Muscle of leg (tissue), 11 donors: Measurements from ENCODE around the gene DRICH1. TPM values are rescaled to one million over a fixed set of nuclear protein-coding genes. Genes with fewer than 3 reads are reported as not detected.
"Not testable (repeated sequence)": the region's sequence is repeated elsewhere in the genome, so short reads cannot be mapped to it uniquely, and the experiment has no call there.

Experiments
- DNase-seq: peaks from one replicate; pipeline ENCODE4 v3.0.0; 2013
- H3K27ac ChIP-seq: one replicate; pipeline ENCODE4 v1.5.1; 2013; ENCODE audit warnings: mild to moderate bottlenecking, low read length, control low read depth
- H3K27me3 ChIP-seq: one replicate; pipeline ENCODE4 v1.6.1; 2013; ENCODE audit warnings: low read length; ENCODE audit not compliant: control insufficient read depth, insufficient read depth
- H3K36me3 ChIP-seq: one replicate; pipeline ENCODE4 v1.6.1; 2013; ENCODE audit warnings: low read length; ENCODE audit not compliant: control insufficient read depth, insufficient read depth
- H3K4me1 ChIP-seq: one replicate; pipeline ENCODE4 v1.6.1; 2013; ENCODE audit warnings: low read length; ENCODE audit not compliant: control insufficient read depth, insufficient read depth
- H3K4me3 ChIP-seq: one replicate; pipeline ENCODE4 v1.5.1; 2013; ENCODE audit warnings: low read length, control low read depth
- H3K9me3 ChIP-seq: replicated peaks from 2 replicates; pipeline ENCODE4 v1.6.1; 2013; ENCODE audit warnings: low read depth, low read length; ENCODE audit not compliant: control insufficient read depth
- WGBS: methylation state at CpG from one replicate; pipeline ENCODE4 v1.1.5; 2013; ENCODE audit warnings: missing lambda C conversion rate; ENCODE audit not compliant: insufficient coverage; 5-methylcytosine and 5-hydroxymethylcytosine counted together
- polyA plus RNA-seq, 8 donors: library from polyadenylated mRNA; unstranded; fragments of 120-200 nt; gene quantifications; one replicate each; pipeline versions ENCODE4 v1.2.1 to v1.2.3, GENCODE V29; 2013; ENCODE audit warnings: inconsistent platforms in 1 of 8, low replicate concordance in 1 of 8; ENCODE audit not compliant: insufficient read length in 8 of 8, insufficient read depth in 1 of 8
- total RNA-seq: library from RNA; stranded (reverse); fragments of 120-200 nt; gene quantifications from one replicate; pipeline ENCODE4 v1.2.4, GENCODE V29; 2013

Gene DRICH1
- total and polyA plus RNA-seq, 9 donors = 0.43 to 1.1 (median 0.49) TPM

- not testable (repeated sequence) for H3K4me1 ChIP-seq, DNase-seq, H3K27me3 ChIP-seq, H3K4me3 ChIP-seq, H3K9me3 ChIP-seq, H3K36me3 ChIP-seq, H3K27ac ChIP-seq
- WGBS = 80% methylated on average over 1 of the region's 7 CpGs
Measured at GRCh38 chr22:23597576-23598268, 34.4 kb downstream of the DRICH1 start.

GRCh38 chr22:23595904-23596303, 36.2 kb downstream of the DRICH1 start:
- H3K27ac ChIP-seq, H3K36me3 ChIP-seq, H3K4me1 ChIP-seq, H3K9me3 ChIP-seq, H3K4me3 ChIP-seq, H3K27me3 ChIP-seq, DNase-seq: not testable (repeated sequence)
- WGBS = 47% methylated on average over 6 of the region's 6 CpGs

DNA sequence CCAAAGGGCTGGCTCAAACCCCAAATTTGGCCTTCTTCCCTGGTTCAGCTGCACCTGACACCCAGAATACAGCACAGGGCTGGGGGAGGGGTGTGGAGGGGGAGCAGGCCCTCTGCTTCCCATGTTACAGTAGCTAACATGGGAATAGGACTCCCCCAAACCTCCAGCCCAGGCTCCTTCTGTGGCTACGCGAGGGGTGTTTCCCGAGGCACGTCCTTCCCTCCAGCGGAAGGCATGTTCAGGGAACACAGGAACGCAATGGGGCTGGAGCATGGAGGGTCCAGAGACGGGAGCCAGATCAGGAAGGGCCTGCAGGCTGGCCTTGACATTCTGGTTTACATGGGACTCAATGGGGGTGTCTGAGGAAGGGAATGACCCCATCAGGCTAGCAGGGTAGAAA, 40.3 kb downstream of the DRICH1 start:
- H3K27ac ChIP-seq = no peak overlapping the region
- DNase-seq = no peak
- 87% methylated on average over 7 of the region's 7 CpGs for WGBS

DNA sequence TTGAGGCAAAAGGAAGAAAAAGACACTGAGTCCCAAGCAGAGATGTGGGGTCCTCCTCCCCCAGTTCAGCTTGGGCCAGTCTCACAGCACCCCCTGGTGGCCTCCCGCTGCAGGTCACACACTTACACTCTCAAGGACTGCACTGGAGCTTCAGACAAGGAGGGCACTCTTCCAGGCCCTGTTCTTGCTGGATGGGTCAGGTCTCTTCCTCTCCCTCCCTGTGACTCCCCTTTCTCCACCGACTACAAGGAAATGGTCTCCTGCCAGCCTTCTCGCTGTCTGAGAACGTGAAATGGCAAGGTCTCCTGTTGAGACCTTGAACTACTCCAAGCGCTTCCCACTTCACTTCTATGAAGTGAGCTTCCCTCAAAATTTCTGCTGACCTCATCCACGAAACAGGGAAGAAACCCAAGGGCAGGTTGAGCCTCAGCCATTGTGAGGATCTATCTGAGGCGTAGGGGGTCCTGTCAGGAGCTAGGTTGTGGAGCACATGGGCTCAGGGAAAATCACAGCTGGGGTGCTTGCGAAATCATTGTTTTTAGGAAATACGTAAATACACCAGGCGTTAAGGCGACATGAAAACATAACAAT, 40.8 kb downstream of the DRICH1 start:
- Histone ChIP-seq H3K4me3 (no peak overlapping the region), H3K9me3 (no peaks in the 10 kb centered on the region), H3K27me3 (no peaks in the 10 kb centered on the region), H3K36me3 (no peaks in the 10 kb centered on the region), H3K4me1 (no peaks in the 10 kb centered on the region), H3K27ac (no peak overlapping the region)
- WGBS = 41% methylated on average over 9 of the region's 11 CpGs
- DNase-seq = peak; percentile 60

More for the DNA sequence above, 40.3 kb downstream of the DRICH1 start:
- no peaks in the 10 kb centered on the region for H3K9me3 ChIP-seq
- no peak overlapping the region for H3K4me3 ChIP-seq
- no peaks in the 10 kb centered on the region for H3K27me3 ChIP-seq
- H3K4me1 ChIP-seq = no peaks in the 10 kb centered on the region
- no peaks in the 10 kb centered on the region for H3K36me3 ChIP-seq

GRCh38 chr22:23583836-23584235, 48.3 kb downstream of the DRICH1 start:
- no peak for DNase-seq
- Histone ChIP-seq H3K27me3 (peaks cover 2% of the 10 kb centered on the region), H3K36me3 (no peaks in the 10 kb centered on the region), H3K27ac (no peak overlapping the region), H3K4me1 (no peaks in the 10 kb centered on the region), H3K4me3 (no peak overlapping the region), H3K9me3 (no peaks in the 10 kb centered on the region)
- WGBS = 70% methylated on average over 3 of the region's 6 CpGs

DNA sequence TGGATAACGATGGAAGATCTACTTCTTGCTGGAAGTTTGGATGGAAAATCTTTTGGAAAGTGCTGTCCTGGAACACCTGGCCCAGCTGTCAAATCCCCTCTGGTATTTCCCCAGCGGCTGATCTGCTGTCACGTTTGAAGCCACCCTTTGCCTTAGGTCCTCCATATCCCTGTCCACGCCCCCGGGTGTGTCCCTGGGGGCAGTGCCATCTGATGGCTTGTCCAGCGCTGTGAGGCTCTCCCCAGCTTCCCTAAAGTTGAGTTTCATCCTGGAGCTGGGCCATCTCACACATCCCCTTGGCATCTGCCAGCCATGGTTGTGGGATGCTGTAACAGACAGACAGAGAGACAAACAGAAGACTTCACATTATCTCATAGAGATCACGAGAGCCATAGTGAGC, 49.0 kb downstream of the DRICH1 start:
- no peaks in the 10 kb centered on the region for H3K4me1 ChIP-seq
- no peak for DNase-seq
- no peaks in the 10 kb centered on the region for H3K36me3 ChIP-seq
- peaks cover 2% of the 10 kb centered on the region for H3K27me3 ChIP-seq
- H3K9me3 ChIP-seq = no peaks in the 10 kb centered on the region
- H3K27ac ChIP-seq = no peak overlapping the region
- no peak overlapping the region for H3K4me3 ChIP-seq
- 52% methylated on average over 5 of the region's 7 CpGs for WGBS

- Histone ChIP-seq H3K27ac (no peak overlapping the region), H3K36me3 (no peaks in the 10 kb centered on the region), H3K9me3 (no peaks in the 10 kb centered on the region), H3K4me3 (no peak overlapping the region), H3K4me1 (no peaks in the 10 kb centered on the region), H3K27me3 (peaks cover 2% of the 10 kb centered on the region)
- no peak for DNase-seq
- WGBS = 20% methylated on average over 1 of the region's 8 CpGs
Measured at GRCh38 chr22:23581260-23581650, 50.9 kb downstream of the DRICH1 start.

- H3K27me3 ChIP-seq = peaks cover 2% of the 10 kb centered on the region
- no peak overlapping the region for H3K27ac ChIP-seq
- H3K9me3 ChIP-seq = no peaks in the 10 kb centered on the region
- no peak for DNase-seq
- WGBS = 100% methylated on average over 1 of the region's 11 CpGs
- no peaks in the 10 kb centered on the region for H3K4me1 ChIP-seq
- no peak overlapping the region for H3K4me3 ChIP-seq
- H3K36me3 ChIP-seq = no peaks in the 10 kb centered on the region
Measured at GRCh38 chr22:23580576-23581259, 51.4 kb downstream of the DRICH1 start.

DNA sequence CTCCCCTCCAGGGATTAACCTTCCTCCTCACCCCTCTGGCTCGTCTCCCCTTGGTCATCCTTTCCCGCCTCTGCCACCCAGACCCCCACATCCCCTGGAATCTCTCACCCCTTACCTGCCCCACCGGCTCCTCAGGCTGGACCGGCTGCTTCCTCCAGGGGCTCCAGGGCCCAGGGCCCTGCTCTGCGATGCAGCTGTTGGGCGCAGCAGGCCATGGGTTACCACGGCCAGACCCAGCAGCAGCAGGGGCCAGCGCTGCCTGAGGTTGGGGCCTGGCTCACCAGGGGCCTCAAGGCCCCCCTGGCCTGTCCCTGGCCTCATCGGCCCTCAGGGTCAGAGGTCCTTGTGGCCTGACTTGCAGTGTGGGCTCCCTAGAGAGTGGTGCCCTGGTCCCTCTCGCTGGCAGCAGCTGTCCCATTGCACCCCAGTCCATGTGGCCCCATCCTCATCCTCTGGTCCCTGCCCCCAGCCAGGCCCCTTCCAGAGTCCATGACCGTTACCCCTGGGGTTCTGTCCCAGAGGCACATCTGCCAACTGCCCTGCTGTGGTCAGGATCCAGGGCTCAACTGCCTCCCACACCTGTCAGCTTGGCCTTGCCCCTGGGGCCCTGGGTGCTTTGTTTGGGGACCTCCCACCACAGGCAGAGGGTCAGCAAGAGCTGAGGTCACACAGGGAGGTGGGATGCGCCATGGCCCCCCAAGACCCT, 52.1 kb downstream of the DRICH1 start, which contains the start of gene IGLL1:
IGLL1 (minus strand) TSS at position 421 of the 706 bp plus-strand sequence; CDS start at position 321, 100 bp downstream.
- H3K9me3 ChIP-seq = no peaks in the 10 kb centered on the region
- DNase-seq = no peak
- peaks cover 2% of the 10 kb centered on the region for H3K27me3 ChIP-seq
- H3K4me3 ChIP-seq = no peak within 1 kb of the TSS
- H3K4me1 ChIP-seq = no peaks in the 10 kb centered on the region
- no peaks in the 10 kb centered on the region for H3K36me3 ChIP-seq
- H3K27ac ChIP-seq = no peak within 1 kb of the TSS
- WGBS = 81% methylated on average over 12 of the region's 12 CpGs

GRCh38 chr22:23579280-23579679, 52.8 kb downstream of the DRICH1 start:
- H3K27me3 ChIP-seq = peaks cover 2% of the 10 kb centered on the region
- no peaks in the 10 kb centered on the region for H3K9me3 ChIP-seq
- H3K36me3 ChIP-seq = no peaks in the 10 kb centered on the region
- H3K4me1 ChIP-seq = no peaks in the 10 kb centered on the region
- no peak for DNase-seq
- WGBS = 91% methylated on average over 3 of the region's 5 CpGs
- no peak overlapping the region for H3K27ac ChIP-seq
- no peak overlapping the region for H3K4me3 ChIP-seq
